HEK293 (cell line): ENCODE results near the gene HSH2D.

Source experiments
- TCF7L2 ChIP-seq: IDR thresholded peaks from 2 replicates; pipeline ENCODE4 v1.6.1; 2011; ENCODE audit warnings: low read depth, mild to moderate bottlenecking, inconsistent platforms, low read length, moderate library complexity, borderline replicate concordance
- ZBTB10 ChIP-seq: fragments of 450-650 bp; formaldehyde crosslinking; IDR thresholded peaks from 2 replicates; pipeline ENCODE4 v1.5.1; 2016; ENCODE audit warnings: missing biosample characterization, missing genetic modification characterization
- ZBTB48 ChIP-seq: fragments of 450-650 bp; formaldehyde crosslinking; IDR thresholded peaks from 2 replicates; pipeline ENCODE4 v1.5.1; 2016; ENCODE audit warnings: missing biosample characterization, missing genetic modification characterization
- ZBTB6 ChIP-seq: fragments of 450-650 bp; formaldehyde crosslinking; IDR thresholded peaks from 2 replicates; pipeline ENCODE4 v1.5.1; 2017; ENCODE audit warnings: missing biosample characterization, missing genetic modification characterization
- ZFP69B ChIP-seq: fragments of 450-650 bp; formaldehyde crosslinking; IDR thresholded peaks from 2 replicates; pipeline ENCODE4 v1.5.1; 2016; ENCODE audit warnings: missing biosample characterization, missing genetic modification characterization
- ZNF114 ChIP-seq: fragments of 450-650 bp; formaldehyde crosslinking; IDR thresholded peaks from 2 replicates; pipeline ENCODE4 v1.5.0; 2017; ENCODE audit warnings: missing biosample characterization, missing genetic modification characterization
- ZNF157 ChIP-seq: fragments of 450-650 bp; formaldehyde crosslinking; IDR thresholded peaks from 2 replicates; pipeline ENCODE4 v1.5.1; 2016; ENCODE audit warnings: missing biosample characterization, missing genetic modification characterization
- ZNF214 ChIP-seq: fragments of 450-650 bp; formaldehyde crosslinking; IDR thresholded peaks from 2 replicates; pipeline ENCODE4 v1.5.1; 2017; ENCODE audit warnings: missing biosample characterization, mild to moderate bottlenecking, missing genetic modification characterization, borderline replicate concordance
- ZNF24 ChIP-seq: fragments of 450-650 bp; formaldehyde crosslinking; IDR thresholded peaks from 2 replicates; pipeline ENCODE4 v1.5.1; 2016; ENCODE audit warnings: missing biosample characterization, missing genetic modification characterization
- ZNF292 ChIP-seq: fragments of 450-650 bp; formaldehyde crosslinking; IDR thresholded peaks from 2 replicates; pipeline ENCODE4 v1.5.1; 2016; ENCODE audit warnings: low read depth, missing biosample characterization, missing genetic modification characterization, borderline replicate concordance
- ZNF398 ChIP-seq: fragments of 450-650 bp; formaldehyde crosslinking; IDR thresholded peaks from 2 replicates; pipeline ENCODE4 v1.5.1; 2017; ENCODE audit warnings: missing biosample characterization, missing genetic modification characterization
- ZNF555 ChIP-seq: fragments of 450-650 bp; formaldehyde crosslinking; conservative IDR thresholded peaks from 2 replicates; pipeline ENCODE4 v1.5.1; 2017; ENCODE audit warnings: missing biosample characterization, mild to moderate bottlenecking, missing genetic modification characterization, inconsistent platforms
- ZNF571 ChIP-seq: fragments of 450-650 bp; formaldehyde crosslinking; IDR thresholded peaks from 2 replicates; pipeline ENCODE4 v1.5.0; 2017; ENCODE audit warnings: missing biosample characterization, missing genetic modification characterization
- ZNF664 ChIP-seq: fragments of 450-650 bp; formaldehyde crosslinking; IDR thresholded peaks from 2 replicates; pipeline ENCODE4 v1.5.1; 2016; ENCODE audit warnings: missing biosample characterization, missing genetic modification characterization
- ZNF677 ChIP-seq: fragments of 450-650 bp; IDR thresholded peaks from 2 replicates; pipeline ENCODE4 v1.5.0; 2018; ENCODE audit warnings: missing biosample characterization, mild to moderate bottlenecking, missing genetic modification characterization, moderate library complexity
- ZNF777 ChIP-seq: fragments of 450-650 bp; formaldehyde crosslinking; IDR thresholded peaks from 2 replicates; pipeline ENCODE4 v1.5.1; 2017; ENCODE audit warnings: missing biosample characterization, missing genetic modification characterization, borderline replicate concordance
- ZNF792 ChIP-seq: fragments of 450-650 bp; formaldehyde crosslinking; IDR thresholded peaks from 2 replicates; pipeline ENCODE4 v1.5.1; 2016; ENCODE audit warnings: missing biosample characterization, missing genetic modification characterization
- TF ChIP-seq, protein P1 (sequence below): fragments of 450-650 bp; formaldehyde crosslinking; IDR thresholded peaks from 2 replicates; pipeline ENCODE4 v1.5.1; 2016; ENCODE audit warnings: missing biosample characterization, missing genetic modification characterization
- TF ChIP-seq, protein P2 (sequence below): fragments of 450-650 bp; formaldehyde crosslinking; IDR thresholded peaks from 2 replicates; pipeline ENCODE4 v1.5.1; 2017; ENCODE audit warnings: missing biosample characterization, missing genetic modification characterization
- TF ChIP-seq, protein P3 (sequence below): fragments of 450-650 bp; formaldehyde crosslinking; conservative IDR thresholded peaks from 2 replicates; pipeline ENCODE4 v1.5.1; 2016; ENCODE audit warnings: low read depth, missing biosample characterization, missing genetic modification characterization
- TF ChIP-seq, protein P4 (sequence below): fragments of 450-650 bp; formaldehyde crosslinking; IDR thresholded peaks from 2 replicates; pipeline ENCODE4 v1.5.1; 2017; ENCODE audit warnings: missing biosample characterization, missing genetic modification characterization

The HSH2D gene

DNA sequence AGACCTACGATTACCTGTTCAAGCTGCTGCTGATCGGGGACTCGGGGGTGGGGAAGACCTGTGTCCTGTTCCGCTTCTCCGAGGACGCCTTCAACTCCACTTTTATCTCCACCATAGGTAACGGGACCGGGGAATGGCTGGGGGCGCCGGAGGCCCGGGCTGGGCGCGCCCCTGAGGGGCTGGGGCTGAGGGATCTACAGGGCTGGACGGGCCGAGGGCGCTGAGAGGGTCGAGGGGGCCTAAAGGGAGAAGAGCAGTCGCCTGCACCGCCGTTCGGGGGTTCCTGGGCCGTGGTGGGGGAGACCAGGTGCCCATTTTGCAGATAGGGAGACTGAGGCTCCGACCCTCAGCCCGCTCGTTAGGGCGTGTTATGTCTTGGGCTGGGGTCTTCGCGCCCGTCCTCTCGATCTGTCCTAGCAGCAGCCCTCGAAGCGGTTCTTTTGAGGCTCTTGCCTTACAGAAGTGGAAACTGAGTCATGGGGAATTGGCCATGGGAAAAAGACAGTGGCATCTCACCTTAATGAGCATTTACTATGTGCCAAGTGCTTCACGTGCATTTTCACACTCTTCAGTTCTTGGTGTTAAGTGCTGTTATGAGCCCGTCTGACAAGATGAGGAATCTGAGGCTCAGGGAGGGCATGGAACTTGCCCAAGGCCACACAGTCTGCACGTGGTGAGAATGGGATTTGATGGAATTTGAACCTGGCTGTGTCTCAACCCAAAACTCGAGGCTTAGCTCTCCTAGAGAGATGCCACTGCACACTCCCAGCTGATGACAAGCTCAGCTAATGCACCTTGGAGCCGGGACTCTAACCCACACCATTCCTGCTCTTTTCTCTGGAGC lies 31.4 kb upstream of the HSH2D start (continued):
- TF ChIP-seq ZNF398 (no peak), ZNF555 (tag by site-specific recombination) (no peak), ZNF571 (no peak), ZNF792 (tag by site-specific recombination) (0 out of 2 replicates have a peak, but pooled peaks have one; percentile 33), ZNF777 (tag by site-specific recombination) (no peak), ZNF214 (no peak), ZBTB10 (tag by site-specific recombination) (0 out of 2 replicates have a peak, but pooled peaks have one; percentile 13), ZBTB6 (tag by site-specific recombination) (no peak), ZNF292 (tag by site-specific recombination) (no peak), ZNF157 (tag by site-specific recombination) (no peak), ZNF664 (peak; percentile 96), TCF7L2 (no peak), ZBTB48 (tag by site-specific recombination) (peak; percentile 30; the same call in 1 of the 2 replicates), ZNF114 (tag by site-specific recombination) (no peak), ZNF677 (peak; percentile 32; the same call in 1 of the 2 replicates), ZFP69B (tag by site-specific recombination) (no peak), ZNF24 (peak; percentile 62; the same call in 1 of the 2 replicates)
- TF ChIP-seq, protein P1, sequence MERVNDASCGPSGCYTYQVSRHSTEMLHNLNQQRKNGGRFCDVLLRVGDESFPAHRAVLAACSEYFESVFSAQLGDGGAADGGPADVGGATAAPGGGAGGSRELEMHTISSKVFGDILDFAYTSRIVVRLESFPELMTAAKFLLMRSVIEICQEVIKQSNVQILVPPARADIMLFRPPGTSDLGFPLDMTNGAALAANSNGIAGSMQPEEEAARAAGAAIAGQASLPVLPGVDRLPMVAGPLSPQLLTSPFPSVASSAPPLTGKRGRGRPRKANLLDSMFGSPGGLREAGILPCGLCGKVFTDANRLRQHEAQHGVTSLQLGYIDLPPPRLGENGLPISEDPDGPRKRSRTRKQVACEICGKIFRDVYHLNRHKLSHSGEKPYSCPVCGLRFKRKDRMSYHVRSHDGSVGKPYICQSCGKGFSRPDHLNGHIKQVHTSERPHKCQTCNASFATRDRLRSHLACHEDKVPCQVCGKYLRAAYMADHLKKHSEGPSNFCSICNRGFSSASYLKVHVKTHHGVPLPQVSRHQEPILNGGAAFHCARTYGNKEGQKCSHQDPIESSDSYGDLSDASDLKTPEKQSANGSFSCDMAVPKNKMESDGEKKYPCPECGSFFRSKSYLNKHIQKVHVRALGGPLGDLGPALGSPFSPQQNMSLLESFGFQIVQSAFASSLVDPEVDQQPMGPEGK (tag by site-specific recombination): no peak
- TF ChIP-seq, protein P2, sequence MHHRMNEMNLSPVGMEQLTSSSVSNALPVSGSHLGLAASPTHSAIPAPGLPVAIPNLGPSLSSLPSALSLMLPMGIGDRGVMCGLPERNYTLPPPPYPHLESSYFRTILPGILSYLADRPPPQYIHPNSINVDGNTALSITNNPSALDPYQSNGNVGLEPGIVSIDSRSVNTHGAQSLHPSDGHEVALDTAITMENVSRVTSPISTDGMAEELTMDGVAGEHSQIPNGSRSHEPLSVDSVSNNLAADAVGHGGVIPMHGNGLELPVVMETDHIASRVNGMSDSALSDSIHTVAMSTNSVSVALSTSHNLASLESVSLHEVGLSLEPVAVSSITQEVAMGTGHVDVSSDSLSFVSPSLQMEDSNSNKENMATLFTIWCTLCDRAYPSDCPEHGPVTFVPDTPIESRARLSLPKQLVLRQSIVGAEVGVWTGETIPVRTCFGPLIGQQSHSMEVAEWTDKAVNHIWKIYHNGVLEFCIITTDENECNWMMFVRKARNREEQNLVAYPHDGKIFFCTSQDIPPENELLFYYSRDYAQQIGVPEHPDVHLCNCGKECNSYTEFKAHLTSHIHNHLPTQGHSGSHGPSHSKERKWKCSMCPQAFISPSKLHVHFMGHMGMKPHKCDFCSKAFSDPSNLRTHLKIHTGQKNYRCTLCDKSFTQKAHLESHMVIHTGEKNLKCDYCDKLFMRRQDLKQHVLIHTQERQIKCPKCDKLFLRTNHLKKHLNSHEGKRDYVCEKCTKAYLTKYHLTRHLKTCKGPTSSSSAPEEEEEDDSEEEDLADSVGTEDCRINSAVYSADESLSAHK (tag by site-specific recombination): no peak
- TF ChIP-seq, protein P3, sequence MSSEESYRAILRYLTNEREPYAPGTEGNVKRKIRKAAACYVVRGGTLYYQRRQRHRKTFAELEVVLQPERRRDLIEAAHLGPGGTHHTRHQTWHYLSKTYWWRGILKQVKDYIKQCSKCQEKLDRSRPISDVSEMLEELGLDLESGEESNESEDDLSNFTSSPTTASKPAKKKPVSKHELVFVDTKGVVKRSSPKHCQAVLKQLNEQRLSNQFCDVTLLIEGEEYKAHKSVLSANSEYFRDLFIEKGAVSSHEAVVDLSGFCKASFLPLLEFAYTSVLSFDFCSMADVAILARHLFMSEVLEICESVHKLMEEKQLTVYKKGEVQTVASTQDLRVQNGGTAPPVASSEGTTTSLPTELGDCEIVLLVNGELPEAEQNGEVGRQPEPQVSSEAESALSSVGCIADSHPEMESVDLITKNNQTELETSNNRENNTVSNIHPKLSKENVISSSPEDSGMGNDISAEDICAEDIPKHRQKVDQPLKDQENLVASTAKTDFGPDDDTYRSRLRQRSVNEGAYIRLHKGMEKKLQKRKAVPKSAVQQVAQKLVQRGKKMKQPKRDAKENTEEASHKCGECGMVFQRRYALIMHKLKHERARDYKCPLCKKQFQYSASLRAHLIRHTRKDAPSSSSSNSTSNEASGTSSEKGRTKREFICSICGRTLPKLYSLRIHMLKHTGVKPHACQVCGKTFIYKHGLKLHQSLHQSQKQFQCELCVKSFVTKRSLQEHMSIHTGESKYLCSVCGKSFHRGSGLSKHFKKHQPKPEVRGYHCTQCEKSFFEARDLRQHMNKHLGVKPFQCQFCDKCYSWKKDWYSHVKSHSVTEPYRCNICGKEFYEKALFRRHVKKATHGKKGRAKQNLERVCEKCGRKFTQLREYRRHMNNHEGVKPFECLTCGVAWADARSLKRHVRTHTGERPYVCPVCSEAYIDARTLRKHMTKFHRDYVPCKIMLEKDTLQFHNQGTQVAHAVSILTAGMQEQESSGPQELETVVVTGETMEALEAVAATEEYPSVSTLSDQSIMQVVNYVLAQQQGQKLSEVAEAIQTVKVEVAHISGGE: 0 out of 2 replicates have a peak, but pooled peaks have one; percentile 15
- TF ChIP-seq, protein P4, sequence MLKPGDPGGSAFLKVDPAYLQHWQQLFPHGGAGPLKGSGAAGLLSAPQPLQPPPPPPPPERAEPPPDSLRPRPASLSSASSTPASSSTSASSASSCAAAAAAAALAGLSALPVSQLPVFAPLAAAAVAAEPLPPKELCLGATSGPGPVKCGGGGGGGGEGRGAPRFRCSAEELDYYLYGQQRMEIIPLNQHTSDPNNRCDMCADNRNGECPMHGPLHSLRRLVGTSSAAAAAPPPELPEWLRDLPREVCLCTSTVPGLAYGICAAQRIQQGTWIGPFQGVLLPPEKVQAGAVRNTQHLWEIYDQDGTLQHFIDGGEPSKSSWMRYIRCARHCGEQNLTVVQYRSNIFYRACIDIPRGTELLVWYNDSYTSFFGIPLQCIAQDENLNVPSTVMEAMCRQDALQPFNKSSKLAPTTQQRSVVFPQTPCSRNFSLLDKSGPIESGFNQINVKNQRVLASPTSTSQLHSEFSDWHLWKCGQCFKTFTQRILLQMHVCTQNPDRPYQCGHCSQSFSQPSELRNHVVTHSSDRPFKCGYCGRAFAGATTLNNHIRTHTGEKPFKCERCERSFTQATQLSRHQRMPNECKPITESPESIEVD (tag by site-specific recombination): no peak
